Transverse colon (tissue), 4 donors: Measurements from ENCODE around the gene NEMP2. TPM values are rescaled to one million over a fixed set of nuclear protein-coding genes. Genes with fewer than 3 reads are reported as not detected.

Experiments used
- DNase-seq: peaks from one replicate; pipeline ENCODE4 v3.0.0-alpha.2; 2019
- H3K27ac ChIP-seq, 4 donors: fragments of 200-600 bp; sonication (generic); 2 replicates each; pipeline ENCODE4 v1.5.1; 2016 to 2018; ENCODE audit warnings: inconsistent platforms in 4 of 4
- H3K27me3 ChIP-seq: fragments of 200-600 bp; sonication (generic); 2 replicates; pipeline ENCODE4 v1.5.1; 2017; ENCODE audit warnings: inconsistent platforms
- H3K36me3 ChIP-seq, 4 donors: fragments of 200-600 bp; sonication (generic); 2 replicates each; pipeline ENCODE4 v1.5.1; 2017 to 2019; ENCODE audit warnings: inconsistent platforms in 4 of 4
- H3K4me1 ChIP-seq, 4 donors: fragments of 200-600 bp; sonication (generic); 2 replicates each; pipeline ENCODE4 v1.5.1; 2017 to 2020; ENCODE audit warnings: inconsistent platforms in 4 of 4
- H3K4me3 ChIP-seq, 4 donors: fragments of 200-600 bp; sonication (generic); 1 replicate in 1 of 4; 2 replicates in 3 of 4; pipeline versions ENCODE4 v1.5.1 to v1.6.1; 2017 to 2019; ENCODE audit warnings: inconsistent platforms in 4 of 4
- H3K9me3 ChIP-seq, 2 donors: fragments of 200-600 bp; sonication (generic); 2 replicates each; pipeline ENCODE4 v1.5.1; 2017 to 2019; ENCODE audit warnings: inconsistent platforms in 2 of 2
- CTCF ChIP-seq, 5 experiments: fragments of 200-600 bp in 3 of 5; fragments of 450-650 bp in 2 of 5; sonication (generic) in 3 of 5; IDR thresholded peaks; 1 replicate in 2 of 5; 2 replicates in 3 of 5; pipeline ENCODE4 v1.5.1; 2016 to 2017; ENCODE audit warnings: antibody characterized with exemption in 5 of 5, inconsistent platforms in 3 of 5, mild to moderate bottlenecking in 2 of 5, moderate library complexity in 1 of 5
- EP300 ChIP-seq: sonication (generic); formaldehyde crosslinking; IDR thresholded peaks from one replicate; pipeline ENCODE4 v1.6.1; 2017; ENCODE audit warnings: antibody characterized with exemption, low read depth
- POLR2A ChIP-seq: fragments of 450-650 bp; IDR thresholded peaks from one replicate; pipeline ENCODE4 v1.6.1; 2016; ENCODE audit warnings: antibody characterized with exemption, mild to moderate bottlenecking, moderate library complexity
- POLR2AphosphoS5 ChIP-seq, 3 donors: sonication (generic); formaldehyde crosslinking; IDR thresholded peaks; one replicate each; pipeline ENCODE4 v1.6.1; 2016; ENCODE audit warnings: antibody characterized with exemption in 3 of 3
- WGBS, 2 donors: methylation state at CpG; one replicate each; pipeline ENCODE4 v1.1.5; 2018; ENCODE audit warnings: low coverage in 1 of 2; 5-methylcytosine and 5-hydroxymethylcytosine counted together
- in situ Hi-C, 4 donors: fragments of 200-750 bp; cut with MboI; loops; one replicate each; pipeline versions ENCODE4 v1.15.0 to v1.15.1; 2017; ENCODE audit warnings: low sequenced_read_pairs in 3 of 4, low pct_ligation_motif_present in 1 of 4, low pct_unique_long_range_greater_than_20kb in 1 of 4
- intact Hi-C: fragments of 100-400 bp; cut with DNase I; formaldehyde crosslinking; loops from one replicate; pipeline ENCODE4 v1.15.1; 2023; ENCODE audit warnings: low total_unique reads
- total RNA-seq, 4 donors: library from RNA; depleted of rRNA; stranded (reverse); fragments of >200 nt; gene quantifications; one replicate each; pipeline ENCODE4 v1.1.0, GENCODE V29; 2016

Gene NEMP2
- total RNA-seq, 4 donors from 2014 or later, result 0.20 to 2.4 (median 1.6) TPM; not detected in 1

- no peak for TF ChIP-seq POLR2A
- no peak for TF ChIP-seq CTCF (IDR thresholded peaks at IDR 0.05)
- no peak for TF ChIP-seq POLR2AphosphoS5 (IDR thresholded peaks at IDR 0.05)
- 93% methylated on average over 7 of the region's 7 CpGs; no CpG with 5 or more reads in 1 of the 2 donors for WGBS, 2 donors
- DNase-seq, result peak; percentile 29
These were observed 20.0 kb upstream of the NEMP2 start for GRCh38 chr2:190554357-190555006.

GRCh38 chr2:190553254-190553653, 18.7 kb upstream of the NEMP2 start:
- Histone ChIP-seq H3K27me3 (no peaks in the 10 kb centered on the region), H3K4me1 (peaks cover 0 to 4% (median 0%) of the 10 kb centered on the region in 4 donors), H3K9me3 (no peaks in the 10 kb centered on the region), H3K4me3 (no peak overlapping the region), H3K27ac (no peak overlapping the region), H3K36me3 (no peaks in the 10 kb centered on the region)
- intact Hi-C loops, result no loop called here
- no peak for TF ChIP-seq POLR2A
- TF ChIP-seq CTCF (IDR thresholded peaks at IDR 0.05), result no peak
- no peak for TF ChIP-seq EP300
- TF ChIP-seq POLR2AphosphoS5 (IDR thresholded peaks at IDR 0.05), result no peak
- no peak for DNase-seq
- WGBS, 2 donors, result 92% methylated on average over 1 of the region's 1 CpG; no CpG with 5 or more reads in 1 of the 2 donors
- in situ Hi-C loops, result no loop called here

More at GRCh38 chr2:190554357-190555006, 20.0 kb upstream of the NEMP2 start:
- no peak overlapping the region for H3K4me3 ChIP-seq
- in situ Hi-C loops (no loop called here), intact Hi-C loops (no loop called here)
- no peaks in the 10 kb centered on the region for H3K27me3 ChIP-seq
- peaks cover 0 to 4% (median 0%) of the 10 kb centered on the region in 4 donors for H3K4me1 ChIP-seq
- H3K9me3 ChIP-seq, result no peaks in the 10 kb centered on the region
- no peak overlapping the region for H3K27ac ChIP-seq
- H3K36me3 ChIP-seq, result no peaks in the 10 kb centered on the region

DNA sequence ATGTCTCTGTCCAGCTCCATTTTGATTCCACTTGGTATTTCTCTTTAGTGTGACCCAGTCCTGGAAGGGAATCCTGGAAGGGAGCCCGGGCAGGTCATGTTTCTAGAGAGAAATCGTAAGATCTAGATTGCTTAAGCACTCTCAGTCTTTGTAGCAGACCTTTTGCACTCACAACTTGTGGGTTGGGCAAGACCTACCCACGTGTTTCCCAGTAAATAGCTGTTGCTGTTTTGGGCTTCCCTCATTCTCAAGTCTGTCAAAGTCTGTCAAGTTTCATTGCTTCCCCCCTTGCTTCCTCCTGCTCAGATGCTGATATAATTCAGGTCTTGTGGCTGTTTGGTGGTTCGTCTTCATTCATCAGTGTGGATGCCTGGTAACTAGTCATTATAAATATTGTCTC, 17.4 kb upstream of the NEMP2 start:
- H3K36me3 ChIP-seq, result no peaks in the 10 kb centered on the region
- in situ Hi-C loops, result no loop called here
- no peak for DNase-seq
- WGBS, 2 donors, result 67 to 100% methylated on average over 1 to 4 of the region's 4 CpGs
- H3K4me1 ChIP-seq, result peaks cover 0 to 4% (median 0%) of the 10 kb centered on the region in 4 donors
- H3K9me3 ChIP-seq, result no peaks in the 10 kb centered on the region
- H3K27ac ChIP-seq, result no peak overlapping the region
- no peaks in the 10 kb centered on the region for H3K27me3 ChIP-seq
- intact Hi-C loops, result no loop called here
- TF ChIP-seq POLR2A (no peak), POLR2AphosphoS5 (IDR thresholded peaks at IDR 0.05) (no peak), CTCF (IDR thresholded peaks at IDR 0.05) (no peak)
- H3K4me3 ChIP-seq, result no peak overlapping the region

GRCh38 chr2:190550137-190550536, 15.6 kb upstream of the NEMP2 start:
- DNase-seq, result no peak
- intact Hi-C loops, result no loop called here
- Histone ChIP-seq H3K27ac (no peak overlapping the region), H3K27me3 (no peaks in the 10 kb centered on the region), H3K9me3 (no peaks in the 10 kb centered on the region), H3K36me3 (no peaks in the 10 kb centered on the region), H3K4me1 (peaks cover 0 to 8% (median 0%) of the 10 kb centered on the region in 4 donors), H3K4me3 (no peak overlapping the region)
- in situ Hi-C loops, result no loop called here
- 97 to 100% methylated on average over 1 to 3 of the region's 3 CpGs for WGBS, 2 donors
- TF ChIP-seq CTCF (IDR thresholded peaks at IDR 0.05) (no peak), EP300 (no peak), POLR2AphosphoS5 (IDR thresholded peaks at IDR 0.05) (no peak), POLR2A (no peak)
